Adipocyte (in vitro differentiated cells): ENCODE results near the gene CSTPP1.

Source experiments
- DNase-seq: peaks from one replicate; pipeline ENCODE4 v3.0.0-alpha.2; 2015; ENCODE audit warnings: low read depth
- H3K27me3 ChIP-seq: replicated peaks from 2 replicates; pipeline ENCODE4 v1.7.0; 2013; ENCODE audit warnings: mild to moderate bottlenecking, low read length, moderate library complexity; ENCODE audit not compliant: control insufficient read depth, insufficient read depth
- H3K36me3 ChIP-seq: 2 replicates; pipeline ENCODE4 v1.7.0; 2013; ENCODE audit warnings: low read length, mild to moderate bottlenecking, moderate library complexity; ENCODE audit not compliant: control insufficient read depth, insufficient read depth, severe bottlenecking
- H3K4me1 ChIP-seq: 2 replicates; pipeline ENCODE4 v1.7.0; 2013; ENCODE audit warnings: mild to moderate bottlenecking, low read length, moderate library complexity; ENCODE audit not compliant: control insufficient read depth, insufficient read depth
- H3K4me3 ChIP-seq: 2 replicates; pipeline ENCODE4 v1.7.0; 2013; ENCODE audit warnings: mild to moderate bottlenecking, low read length, moderate library complexity
- H3K9ac ChIP-seq: 2 replicates; pipeline ENCODE4 v1.7.0; 2013; ENCODE audit warnings: mild to moderate bottlenecking, low read length, moderate library complexity
- H3K9me3 ChIP-seq: 2 replicates; pipeline ENCODE4 v1.7.0; 2013; ENCODE audit warnings: mild to moderate bottlenecking, low read length, moderate library complexity; ENCODE audit not compliant: control insufficient read depth

Gene CSTPP1

GRCh38 chr11:47143322-47143721, 206.8 kb downstream of the CSTPP1 start:
- no peaks in the 10 kb centered on the region for H3K36me3 ChIP-seq
- no peak overlapping the region for H3K9ac ChIP-seq
- DNase-seq, result peak; percentile 86
- no peaks in the 10 kb centered on the region for H3K9me3 ChIP-seq
- H3K4me1 ChIP-seq, result peaks cover 14% of the 10 kb centered on the region
- no peaks in the 10 kb centered on the region for H3K27me3 ChIP-seq
- no peak overlapping the region for H3K4me3 ChIP-seq

GRCh38 chr11:47144541-47144940, 208.0 kb downstream of the CSTPP1 start:
- no peaks in the 10 kb centered on the region for H3K27me3 ChIP-seq
- no peak for DNase-seq
- H3K9me3 ChIP-seq, result no peaks in the 10 kb centered on the region
- no peaks in the 10 kb centered on the region for H3K36me3 ChIP-seq
- peaks cover 23% of the 10 kb centered on the region for H3K4me1 ChIP-seq
- no peak overlapping the region for H3K4me3 ChIP-seq
- H3K9ac ChIP-seq, result no peak overlapping the region

GRCh38 chr11:47147250-47147649, 210.7 kb downstream of the CSTPP1 start:
- Histone ChIP-seq H3K4me1 (peaks cover 31% of the 10 kb centered on the region), H3K36me3 (no peaks in the 10 kb centered on the region), H3K9ac (no peak overlapping the region), H3K27me3 (no peaks in the 10 kb centered on the region), H3K9me3 (no peaks in the 10 kb centered on the region), H3K4me3 (no peak overlapping the region)
- no peak for DNase-seq

- Histone ChIP-seq H3K36me3 (no peaks in the 10 kb centered on the region), H3K4me3 (no peak overlapping the region), H3K4me1 (peaks cover 35% of the 10 kb centered on the region), H3K27me3 (no peaks in the 10 kb centered on the region), H3K9ac (no peak overlapping the region), H3K9me3 (no peaks in the 10 kb centered on the region)
- DNase-seq, result no peak
Measured at GRCh38 chr11:47147681-47148080, 211.1 kb downstream of the CSTPP1 start.

DNA sequence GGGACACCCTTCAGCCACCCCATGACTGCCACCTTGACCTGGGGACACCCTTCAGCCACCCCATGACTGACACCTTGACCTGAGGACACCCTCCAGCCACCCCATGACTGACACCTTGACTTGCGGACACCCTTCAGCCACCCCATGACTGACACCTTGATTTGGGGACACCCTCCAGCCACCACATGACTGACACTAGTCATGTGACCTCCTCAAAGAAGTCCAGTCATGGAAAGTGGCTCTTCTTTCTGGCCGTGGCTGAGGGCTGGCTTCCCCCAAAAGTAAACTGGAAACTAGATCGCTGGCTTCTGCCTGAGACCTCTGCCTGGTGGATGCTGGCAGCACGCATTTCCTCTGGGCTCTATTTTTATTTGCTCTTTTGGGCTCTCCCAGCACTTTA, 211.7 kb downstream of the CSTPP1 start:
- Histone ChIP-seq H3K4me1 (peaks cover 35% of the 10 kb centered on the region), H3K27me3 (no peaks in the 10 kb centered on the region), H3K36me3 (no peaks in the 10 kb centered on the region), H3K4me3 (no peak overlapping the region), H3K9ac (no peak overlapping the region), H3K9me3 (no peaks in the 10 kb centered on the region)
- no peak for DNase-seq

- no peaks in the 10 kb centered on the region for H3K9me3 ChIP-seq
- H3K9ac ChIP-seq, result no peak overlapping the region
- H3K27me3 ChIP-seq, result no peaks in the 10 kb centered on the region
- no peak for DNase-seq
- peaks cover 32% of the 10 kb centered on the region for H3K4me1 ChIP-seq
- no peaks in the 10 kb centered on the region for H3K36me3 ChIP-seq
- no peak overlapping the region for H3K4me3 ChIP-seq
Measured at GRCh38 chr11:47148903-47149531, 212.5 kb downstream of the CSTPP1 start.

DNA sequence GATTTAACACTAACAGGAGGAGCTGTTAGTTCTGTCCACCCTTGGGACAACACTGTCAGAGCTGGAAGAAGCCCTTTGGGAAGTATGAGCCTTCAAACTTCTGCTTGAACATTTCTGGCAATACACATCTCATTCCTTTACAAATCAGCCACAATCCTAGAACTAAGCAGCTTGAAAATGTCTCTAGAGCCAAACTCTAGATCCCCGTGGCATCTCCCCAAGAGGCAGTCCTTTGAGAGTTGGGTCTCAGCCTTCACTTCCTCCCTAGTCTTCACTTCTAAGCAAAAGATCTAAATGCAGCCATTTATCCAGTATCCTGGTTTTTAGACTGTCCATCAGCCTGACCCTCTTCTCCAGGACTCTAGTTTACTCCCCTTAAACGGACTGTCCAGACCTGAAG, 213.2 kb downstream of the CSTPP1 start:
- Histone ChIP-seq H3K4me3 (no peak overlapping the region), H3K9me3 (no peaks in the 10 kb centered on the region), H3K4me1 (peaks cover 32% of the 10 kb centered on the region), H3K9ac (no peak overlapping the region), H3K36me3 (no peaks in the 10 kb centered on the region), H3K27me3 (no peaks in the 10 kb centered on the region)
- DNase-seq, result no peak

GRCh38 chr11:47152126-47152952, 215.8 kb downstream of the CSTPP1 start:
- no peaks in the 10 kb centered on the region for H3K9me3 ChIP-seq

GRCh38 chr11:47152953-47153950, 216.7 kb downstream of the CSTPP1 start:
- Histone ChIP-seq H3K4me1 (peaks cover 32% of the 10 kb centered on the region), H3K9me3 (no peaks in the 10 kb centered on the region), H3K27me3 (no peaks in the 10 kb centered on the region), H3K36me3 (no peaks in the 10 kb centered on the region), H3K4me3 (no peak overlapping the region), H3K9ac (peak overlapping the region; percentile 17)
- DNase-seq, result peak; percentile 89

More at GRCh38 chr11:47152126-47152952, 215.8 kb downstream of the CSTPP1 start:
- peak overlapping the region; percentile 17 for H3K9ac ChIP-seq
- no peaks in the 10 kb centered on the region for H3K27me3 ChIP-seq
- H3K36me3 ChIP-seq, result no peaks in the 10 kb centered on the region
- H3K4me1 ChIP-seq, result peaks cover 32% of the 10 kb centered on the region
- no peak overlapping the region for H3K4me3 ChIP-seq
- no peak for DNase-seq

DNA sequence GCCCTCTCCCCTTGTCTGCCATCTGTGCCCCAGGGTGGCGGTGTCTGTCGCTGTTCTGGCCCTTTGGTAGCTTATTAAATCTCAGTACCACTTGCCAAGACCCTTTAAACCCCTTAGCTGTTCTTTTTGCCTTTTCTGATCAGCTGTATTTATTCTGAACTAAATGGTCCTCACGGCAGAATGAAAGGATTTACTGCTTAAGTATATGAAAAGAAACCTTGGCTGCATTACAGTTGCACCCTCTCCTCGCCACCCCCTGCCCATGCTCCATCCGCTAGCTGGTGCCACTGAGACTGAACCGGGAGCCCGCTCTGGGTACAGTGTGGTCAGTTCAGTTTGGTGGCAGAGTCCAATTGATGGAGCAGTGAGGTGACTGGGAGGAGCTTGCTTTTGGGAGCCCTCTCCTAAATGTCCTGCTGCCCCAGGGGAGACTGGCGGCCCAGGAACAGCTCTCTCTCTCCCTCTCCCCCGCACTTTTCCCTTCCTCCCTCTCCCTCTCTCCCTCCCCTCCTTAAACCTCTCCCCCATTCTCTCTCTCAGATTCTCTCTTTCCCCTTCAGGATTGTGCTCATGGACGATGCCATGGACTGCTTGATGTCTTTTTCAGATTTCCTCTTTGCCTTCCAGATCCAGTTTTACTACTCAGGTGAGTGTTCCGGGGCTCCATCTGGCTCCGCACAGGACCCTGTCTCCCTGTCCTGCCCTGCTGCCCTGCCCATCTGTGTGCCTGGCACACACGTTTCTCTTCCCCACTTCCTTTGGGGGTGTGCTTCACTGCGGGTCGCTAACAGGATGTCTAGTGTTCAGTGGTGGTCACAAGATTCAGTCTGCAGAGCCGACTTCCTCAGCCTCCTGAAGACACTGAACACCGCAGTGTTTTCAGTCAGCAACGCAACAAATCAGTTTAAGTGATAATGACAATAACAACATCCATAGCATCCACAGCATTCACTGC, 218.3 kb downstream of the CSTPP1 start:
- no peak for DNase-seq
- Histone ChIP-seq H3K27me3 (no peaks in the 10 kb centered on the region), H3K4me1 (peaks cover 19% of the 10 kb centered on the region), H3K36me3 (no peaks in the 10 kb centered on the region), H3K4me3 (no peak overlapping the region), H3K9me3 (no peaks in the 10 kb centered on the region), H3K9ac (no peak overlapping the region)
